ENCODE results near the gene BTNL8.

The BTNL8 gene

DNA sequence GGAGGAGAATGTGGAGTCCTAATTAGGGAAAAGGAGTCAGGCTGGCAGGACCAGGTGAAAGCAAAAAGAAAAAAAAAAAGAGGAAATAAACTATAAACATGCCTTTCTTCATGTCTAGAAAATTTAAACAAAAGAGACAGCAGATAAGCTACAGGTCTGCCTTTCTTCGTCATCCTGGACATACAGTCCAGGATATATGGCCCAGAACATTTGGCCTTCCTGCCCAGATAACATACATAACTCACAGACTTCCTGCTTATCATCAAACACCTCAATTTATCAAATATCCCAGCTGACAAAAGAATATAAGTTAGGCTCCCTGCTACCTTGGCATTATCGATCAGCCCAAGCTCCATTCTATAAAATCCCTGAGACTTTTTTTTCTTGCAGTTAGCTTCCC lies 11.2 kb downstream of the BTNL8 start:
- Histone ChIP-seq H3K27me3 (ENCODE audit: insufficient read depth, insufficient read length) (no peaks in the 10 kb centered on the region), H3K4me3 (ENCODE audit: insufficient read length, low read depth) (no peak overlapping the region), H3K36me3 (ENCODE audit: insufficient read depth, insufficient read length, low read length) (no peaks in the 10 kb centered on the region), H3K4me1 (ENCODE audit: insufficient read depth, insufficient read length) (peaks cover 3% of the 10 kb centered on the region), H3K9ac (ENCODE audit: insufficient read length, low read depth) (no peak overlapping the region), H3K9me3 (ENCODE audit: insufficient read depth, low read length) (peaks cover 25% of the 10 kb centered on the region; the same call in 1 of the 2 replicates)
- DNase-seq (ENCODE audit: low read depth, low spot score), result no peak
- TF ChIP-seq YY1 (IDR thresholded peaks at IDR 0.05; ENCODE audit: insufficient read depth, insufficient read length) (no peak), SUZ12 (IDR thresholded peaks at IDR 0.05; ENCODE audit: extremely low read depth, insufficient read depth, insufficient read length) (no peak), ZNF274 (IDR thresholded peaks at IDR 0.05; ENCODE audit: low read depth, low read length) (no peak)

DNA sequence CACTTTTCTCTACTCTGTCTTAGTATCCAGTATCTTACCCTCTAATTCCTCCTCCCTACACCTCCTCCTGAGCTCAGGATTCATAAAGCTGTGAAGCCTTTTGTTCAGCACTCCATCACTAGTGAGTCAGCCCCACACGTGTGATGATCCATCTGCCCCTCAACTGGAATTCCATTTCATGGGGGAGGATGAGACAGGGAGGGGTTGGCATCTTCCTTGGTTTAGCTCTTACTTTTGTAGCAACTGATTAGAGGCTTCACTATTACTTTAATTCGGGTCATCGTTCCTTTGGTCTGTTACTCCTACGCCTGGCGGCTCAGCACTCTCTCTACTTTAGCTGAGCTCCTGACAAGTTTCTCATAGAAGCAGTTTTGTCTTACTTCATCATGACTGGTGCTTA lies 11.8 kb downstream of the BTNL8 start:
- H3K27me3 ChIP-seq (ENCODE audit: insufficient read depth, insufficient read length), result no peaks in the 10 kb centered on the region
- peaks cover 25% of the 10 kb centered on the region; the same call in 1 of the 2 replicates for H3K9me3 ChIP-seq (ENCODE audit: insufficient read depth, low read length)
- TF ChIP-seq YY1 (IDR thresholded peaks at IDR 0.05; ENCODE audit: insufficient read depth, insufficient read length) (no peak), ZNF274 (IDR thresholded peaks at IDR 0.05; ENCODE audit: low read depth, low read length) (no peak), SUZ12 (IDR thresholded peaks at IDR 0.05; ENCODE audit: extremely low read depth, insufficient read depth, insufficient read length) (no peak)
- no peaks in the 10 kb centered on the region for H3K36me3 ChIP-seq (ENCODE audit: insufficient read depth, insufficient read length, low read length)
- peaks cover 3% of the 10 kb centered on the region for H3K4me1 ChIP-seq (ENCODE audit: insufficient read depth, insufficient read length)
- no peak overlapping the region for H3K9ac ChIP-seq (ENCODE audit: insufficient read length, low read depth)
- DNase-seq (ENCODE audit: low read depth, low spot score), result no peak
- no peak overlapping the region for H3K4me3 ChIP-seq (ENCODE audit: insufficient read length, low read depth)

DNA sequence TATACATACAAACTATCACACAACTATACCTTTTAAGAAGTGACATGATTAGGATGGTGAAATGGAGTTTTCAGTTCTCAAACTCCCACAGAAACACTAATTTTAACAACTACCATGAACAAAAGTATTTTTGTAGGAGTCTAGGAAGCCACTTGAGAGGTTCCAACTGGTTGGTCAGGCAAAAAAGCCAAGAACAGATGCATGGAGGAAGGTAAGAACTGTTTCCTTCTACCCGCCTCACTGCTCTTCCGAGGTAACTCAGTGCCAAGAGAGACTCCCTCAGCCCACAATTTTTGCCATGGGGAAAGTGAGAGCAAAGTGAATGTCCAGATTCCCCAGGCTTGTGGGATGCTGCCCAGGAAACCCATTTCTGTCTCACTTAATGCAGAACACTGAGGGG lies 15.7 kb downstream of the BTNL8 start:
- Histone ChIP-seq H3K4me3 (ENCODE audit: insufficient read length, low read depth) (no peak overlapping the region), H3K4me1 (ENCODE audit: insufficient read depth, insufficient read length) (no peaks in the 10 kb centered on the region), H3K9ac (ENCODE audit: insufficient read length, low read depth) (no peak overlapping the region), H3K9me3 (ENCODE audit: insufficient read depth, low read length) (peaks cover 18% of the 10 kb centered on the region; the same call in 1 of the 2 replicates), H3K27me3 (ENCODE audit: insufficient read depth, insufficient read length) (no peaks in the 10 kb centered on the region), H3K36me3 (ENCODE audit: insufficient read depth, insufficient read length, low read length) (no peaks in the 10 kb centered on the region)
- DNase-seq (ENCODE audit: low read depth, low spot score), result no peak
- no peak for TF ChIP-seq YY1 (IDR thresholded peaks at IDR 0.05; ENCODE audit: insufficient read depth, insufficient read length)
- no peak for TF ChIP-seq SUZ12 (IDR thresholded peaks at IDR 0.05; ENCODE audit: extremely low read depth, insufficient read depth, insufficient read length)
- no peak for TF ChIP-seq ZNF274 (IDR thresholded peaks at IDR 0.05; ENCODE audit: low read depth, low read length)

DNA sequence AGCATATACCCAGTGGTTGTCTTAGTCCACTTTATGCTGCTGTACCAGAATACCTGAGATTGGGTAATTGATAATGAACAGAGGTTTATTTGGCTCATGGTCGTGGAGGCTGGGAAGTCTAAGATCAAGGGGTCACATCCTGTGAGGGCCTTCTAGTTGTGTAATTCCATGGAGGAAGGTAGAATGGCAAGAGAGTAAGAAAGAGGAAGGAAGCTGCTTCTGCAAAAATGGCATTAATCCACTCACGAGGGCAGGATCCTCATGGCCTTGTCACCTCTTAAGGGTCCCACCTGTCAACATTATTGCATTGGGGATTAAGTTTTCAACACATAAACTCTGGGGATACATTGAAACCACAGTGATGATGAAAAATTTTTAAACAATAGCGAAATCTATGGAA lies 17.0 kb downstream of the BTNL8 start:
- TF ChIP-seq SUZ12 (IDR thresholded peaks at IDR 0.05; ENCODE audit: extremely low read depth, insufficient read depth, insufficient read length) (no peak), ZNF274 (IDR thresholded peaks at IDR 0.05; ENCODE audit: low read depth, low read length) (no peak), YY1 (IDR thresholded peaks at IDR 0.05; ENCODE audit: insufficient read depth, insufficient read length) (no peak)
- Histone ChIP-seq H3K9ac (ENCODE audit: insufficient read length, low read depth) (no peak overlapping the region), H3K27me3 (ENCODE audit: insufficient read depth, insufficient read length) (no peaks in the 10 kb centered on the region), H3K36me3 (ENCODE audit: insufficient read depth, insufficient read length, low read length) (no peaks in the 10 kb centered on the region), H3K4me3 (ENCODE audit: insufficient read length, low read depth) (no peak overlapping the region), H3K4me1 (ENCODE audit: insufficient read depth, insufficient read length) (no peaks in the 10 kb centered on the region), H3K9me3 (ENCODE audit: insufficient read depth, low read length) (peaks cover 18% of the 10 kb centered on the region; the same call in 1 of the 2 replicates)
- no peak for DNase-seq (ENCODE audit: low read depth, low spot score)

DNA sequence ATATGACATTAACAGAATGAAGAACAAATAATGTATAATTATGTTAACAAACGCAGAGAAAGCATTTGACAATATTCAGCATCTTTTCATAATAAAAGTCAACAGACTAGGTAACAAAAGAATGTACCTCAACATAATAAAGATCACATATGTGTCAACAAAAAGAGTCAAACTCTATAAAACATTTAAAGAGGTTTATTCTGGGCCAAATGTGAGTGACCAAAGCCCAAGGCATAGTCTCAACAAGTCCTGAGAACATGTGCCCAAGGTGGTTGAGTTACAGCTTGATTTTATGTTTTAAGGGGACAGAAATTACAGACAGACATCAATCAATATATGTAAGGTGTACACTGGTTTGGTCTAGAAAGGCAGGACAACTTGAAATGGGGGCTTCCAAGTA lies 19.4 kb downstream of the BTNL8 start:
- DNase-seq (ENCODE audit: low read depth, low spot score), result no peak
- TF ChIP-seq ZNF274 (IDR thresholded peaks at IDR 0.05; ENCODE audit: low read depth, low read length) (no peak), SUZ12 (IDR thresholded peaks at IDR 0.05; ENCODE audit: extremely low read depth, insufficient read depth, insufficient read length) (no peak)
- Histone ChIP-seq H3K36me3 (ENCODE audit: insufficient read depth, insufficient read length, low read length) (no peaks in the 10 kb centered on the region), H3K4me1 (ENCODE audit: insufficient read depth, insufficient read length) (no peaks in the 10 kb centered on the region), H3K9ac (ENCODE audit: insufficient read length, low read depth) (no peak overlapping the region), H3K9me3 (ENCODE audit: insufficient read depth, low read length) (peaks cover 9% of the 10 kb centered on the region; the same call in 1 of the 2 replicates), H3K4me3 (ENCODE audit: insufficient read length, low read depth) (no peak overlapping the region), H3K27me3 (ENCODE audit: insufficient read depth, insufficient read length) (no peaks in the 10 kb centered on the region)

DNA sequence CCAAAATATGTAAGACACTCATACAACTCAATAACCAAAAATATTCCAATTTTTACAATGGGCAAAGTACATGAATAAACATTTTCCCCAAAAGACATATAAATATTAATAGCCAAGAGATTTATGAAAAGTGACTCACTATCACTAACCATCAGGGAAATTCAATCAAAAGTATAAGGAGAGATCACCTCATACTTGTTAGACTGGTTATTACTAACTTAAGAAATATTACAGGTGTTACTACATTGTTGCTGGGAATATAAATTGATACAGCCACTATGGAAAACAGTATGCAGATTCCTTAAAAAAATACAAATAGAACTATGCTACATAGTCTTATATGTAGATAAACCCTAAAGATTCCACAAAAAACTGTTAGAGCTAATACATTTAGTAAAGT lies 21.8 kb downstream of the BTNL8 start:
- Histone ChIP-seq H3K9me3 (ENCODE audit: insufficient read depth, low read length) (peaks cover 17% of the 10 kb centered on the region; the same call in 1 of the 2 replicates), H3K4me1 (ENCODE audit: insufficient read depth, insufficient read length) (no peaks in the 10 kb centered on the region), H3K27me3 (ENCODE audit: insufficient read depth, insufficient read length) (no peaks in the 10 kb centered on the region), H3K4me3 (ENCODE audit: insufficient read length, low read depth) (no peak overlapping the region), H3K9ac (ENCODE audit: insufficient read length, low read depth) (no peak overlapping the region), H3K36me3 (ENCODE audit: insufficient read depth, insufficient read length, low read length) (no peaks in the 10 kb centered on the region)
- DNase-seq (ENCODE audit: low read depth, low spot score), result no peak
- TF ChIP-seq YY1 (IDR thresholded peaks at IDR 0.05; ENCODE audit: insufficient read depth, insufficient read length) (no peak), ZNF274 (IDR thresholded peaks at IDR 0.05; ENCODE audit: low read depth, low read length) (no peak), SUZ12 (IDR thresholded peaks at IDR 0.05; ENCODE audit: extremely low read depth, insufficient read depth, insufficient read length) (no peak)

DNA sequence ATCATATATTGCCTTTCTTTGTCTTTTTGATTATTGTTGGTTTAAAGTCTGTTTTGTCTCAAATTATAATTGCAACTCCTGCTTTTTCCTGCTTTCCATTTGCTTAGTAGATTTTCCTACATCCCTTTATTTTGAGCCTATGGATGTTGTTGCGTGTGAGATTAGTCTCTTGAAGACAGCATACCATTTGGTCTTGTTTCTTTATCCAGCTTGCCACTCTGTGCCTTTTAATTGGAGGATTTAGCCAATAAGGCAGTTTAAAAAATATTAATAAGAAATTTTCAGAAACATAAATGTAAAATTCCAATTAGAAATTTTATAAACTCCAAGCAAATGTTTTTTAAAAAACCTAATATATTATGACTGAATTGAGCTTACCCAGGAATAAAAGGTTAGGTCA lies 24.0 kb downstream of the BTNL8 start:
- no peak for TF ChIP-seq YY1 (IDR thresholded peaks at IDR 0.05; ENCODE audit: insufficient read depth, insufficient read length)
- no peak for TF ChIP-seq SUZ12 (IDR thresholded peaks at IDR 0.05; ENCODE audit: extremely low read depth, insufficient read depth, insufficient read length)
- TF ChIP-seq ZNF274 (IDR thresholded peaks at IDR 0.05; ENCODE audit: low read depth, low read length), result no peak
- DNase-seq (ENCODE audit: low read depth, low spot score), result no peak
- H3K9me3 ChIP-seq (ENCODE audit: insufficient read depth, low read length), result peaks cover 17% of the 10 kb centered on the region; the same call in 1 of the 2 replicates
- no peaks in the 10 kb centered on the region for H3K36me3 ChIP-seq (ENCODE audit: insufficient read depth, insufficient read length, low read length)
- no peaks in the 10 kb centered on the region for H3K4me1 ChIP-seq (ENCODE audit: insufficient read depth, insufficient read length)
- H3K9ac ChIP-seq (ENCODE audit: insufficient read length, low read depth), result no peak overlapping the region
- no peaks in the 10 kb centered on the region for H3K27me3 ChIP-seq (ENCODE audit: insufficient read depth, insufficient read length)
- no peak overlapping the region for H3K4me3 ChIP-seq (ENCODE audit: insufficient read length, low read depth)

Data from NT2/D1 (cell line).